OCI-LY3 (cell line): ENCODE results near the gene CCDC63.

Source experiments
- EZH2phosphoT487 ChIP-seq: fragments of 200-600 bp; shearing (Covaris generic); IDR thresholded peaks from 2 replicates; pipeline ENCODE4 v1.6.1; 2018; ENCODE audit warnings: antibody characterized with exemption, mixed run types, low read depth
- TF ChIP-seq, protein P1 (sequence below): fragments of 200-600, 300-600 bp; sonication (generic); IDR thresholded peaks from 2 replicates; pipeline ENCODE4 v1.5.1; 2014; ENCODE audit warnings: antibody characterized with exemption, low read length, low read depth

DNA sequence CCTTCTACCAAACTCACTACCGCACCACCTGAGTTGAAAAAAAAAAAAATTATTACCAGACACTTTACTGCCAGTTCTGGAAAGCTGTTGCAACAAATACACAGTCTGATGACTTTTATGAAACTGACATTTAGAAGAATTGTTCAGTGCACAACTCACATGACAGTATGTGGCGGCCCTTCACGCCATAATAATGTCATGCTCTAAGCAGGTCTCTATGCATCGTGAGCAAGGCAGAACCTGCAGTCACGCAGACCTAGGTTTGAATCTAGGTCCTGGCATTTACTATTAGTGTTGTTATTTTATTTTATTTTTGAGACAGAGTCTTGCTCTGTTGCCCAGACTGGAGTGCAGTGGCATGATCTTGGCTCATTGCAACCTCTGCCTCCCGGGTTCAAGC lies 65.5 kb downstream of the CCDC63 start:
- TF ChIP-seq, protein P1, sequence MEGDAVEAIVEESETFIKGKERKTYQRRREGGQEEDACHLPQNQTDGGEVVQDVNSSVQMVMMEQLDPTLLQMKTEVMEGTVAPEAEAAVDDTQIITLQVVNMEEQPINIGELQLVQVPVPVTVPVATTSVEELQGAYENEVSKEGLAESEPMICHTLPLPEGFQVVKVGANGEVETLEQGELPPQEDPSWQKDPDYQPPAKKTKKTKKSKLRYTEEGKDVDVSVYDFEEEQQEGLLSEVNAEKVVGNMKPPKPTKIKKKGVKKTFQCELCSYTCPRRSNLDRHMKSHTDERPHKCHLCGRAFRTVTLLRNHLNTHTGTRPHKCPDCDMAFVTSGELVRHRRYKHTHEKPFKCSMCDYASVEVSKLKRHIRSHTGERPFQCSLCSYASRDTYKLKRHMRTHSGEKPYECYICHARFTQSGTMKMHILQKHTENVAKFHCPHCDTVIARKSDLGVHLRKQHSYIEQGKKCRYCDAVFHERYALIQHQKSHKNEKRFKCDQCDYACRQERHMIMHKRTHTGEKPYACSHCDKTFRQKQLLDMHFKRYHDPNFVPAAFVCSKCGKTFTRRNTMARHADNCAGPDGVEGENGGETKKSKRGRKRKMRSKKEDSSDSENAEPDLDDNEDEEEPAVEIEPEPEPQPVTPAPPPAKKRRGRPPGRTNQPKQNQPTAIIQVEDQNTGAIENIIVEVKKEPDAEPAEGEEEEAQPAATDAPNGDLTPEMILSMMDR: no peak
- TF ChIP-seq EZH2phosphoT487: no peak
